ENCODE measurements around the gene TOR2A.

DNA sequence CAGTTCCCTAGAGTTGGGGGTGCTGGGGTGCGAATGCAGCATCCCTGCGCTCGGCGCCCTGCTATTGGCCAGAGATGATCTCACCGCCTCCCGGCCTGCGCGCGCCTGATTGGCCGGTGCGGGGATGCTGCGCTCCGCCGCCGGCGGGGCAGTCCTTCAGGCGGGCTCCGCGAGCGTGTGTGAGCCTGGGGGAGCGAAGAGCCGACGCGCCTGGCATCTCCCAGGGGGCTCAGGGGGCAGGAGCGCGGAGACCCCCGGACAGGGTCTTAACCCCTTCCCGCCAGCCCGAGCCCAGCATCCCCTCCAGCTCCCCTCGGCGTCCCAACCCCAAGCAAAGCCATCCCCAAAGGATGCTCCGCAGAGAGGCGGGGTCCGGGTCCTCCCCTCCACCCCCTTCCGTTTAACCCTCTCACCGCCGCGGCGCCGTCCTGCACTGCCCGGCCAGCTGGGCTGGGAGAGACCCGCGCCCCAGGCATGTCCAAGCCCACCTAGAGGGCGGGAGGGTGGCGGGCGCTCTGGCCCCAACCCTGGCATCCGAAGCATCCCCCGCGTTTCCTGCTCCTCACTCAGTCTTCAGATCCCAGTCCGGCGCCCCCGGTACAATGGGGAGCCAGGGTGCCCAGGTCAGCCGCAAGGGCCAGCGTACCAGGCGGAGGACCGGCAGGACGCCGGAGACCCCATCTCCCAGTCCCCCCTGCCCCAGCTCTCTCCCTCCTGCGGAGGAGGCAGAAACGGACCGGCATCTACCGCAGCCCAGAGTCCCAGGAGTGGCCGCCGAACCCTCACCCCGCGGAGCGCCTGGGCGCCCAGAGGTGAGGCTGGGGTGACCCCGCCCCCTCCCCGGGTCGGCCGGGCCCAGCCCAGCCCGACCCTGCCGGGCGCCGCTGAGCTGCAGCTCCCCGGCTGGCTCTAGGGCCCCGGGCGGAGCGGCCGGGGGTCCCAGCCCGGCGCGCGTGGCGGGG lies 19.3 kb upstream of the TOR2A start:
- TF ChIP-seq, protein P1, sequence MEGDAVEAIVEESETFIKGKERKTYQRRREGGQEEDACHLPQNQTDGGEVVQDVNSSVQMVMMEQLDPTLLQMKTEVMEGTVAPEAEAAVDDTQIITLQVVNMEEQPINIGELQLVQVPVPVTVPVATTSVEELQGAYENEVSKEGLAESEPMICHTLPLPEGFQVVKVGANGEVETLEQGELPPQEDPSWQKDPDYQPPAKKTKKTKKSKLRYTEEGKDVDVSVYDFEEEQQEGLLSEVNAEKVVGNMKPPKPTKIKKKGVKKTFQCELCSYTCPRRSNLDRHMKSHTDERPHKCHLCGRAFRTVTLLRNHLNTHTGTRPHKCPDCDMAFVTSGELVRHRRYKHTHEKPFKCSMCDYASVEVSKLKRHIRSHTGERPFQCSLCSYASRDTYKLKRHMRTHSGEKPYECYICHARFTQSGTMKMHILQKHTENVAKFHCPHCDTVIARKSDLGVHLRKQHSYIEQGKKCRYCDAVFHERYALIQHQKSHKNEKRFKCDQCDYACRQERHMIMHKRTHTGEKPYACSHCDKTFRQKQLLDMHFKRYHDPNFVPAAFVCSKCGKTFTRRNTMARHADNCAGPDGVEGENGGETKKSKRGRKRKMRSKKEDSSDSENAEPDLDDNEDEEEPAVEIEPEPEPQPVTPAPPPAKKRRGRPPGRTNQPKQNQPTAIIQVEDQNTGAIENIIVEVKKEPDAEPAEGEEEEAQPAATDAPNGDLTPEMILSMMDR (IDR thresholded peaks at IDR 0.05), result no peak
- TF ChIP-seq POLR2A (IDR thresholded peaks at IDR 0.05), result no peak

All from ovary (tissue), 3 donors.